ENCODE results near the gene BORCS5. TPM values are rescaled to one million over a fixed set of nuclear protein-coding genes. Genes with fewer than 3 reads are reported as not detected.

The BORCS5 gene
- total and polyA plus RNA-seq, 8 donors: 7.7 to 13.5 (median 9.1) TPM

DNA sequence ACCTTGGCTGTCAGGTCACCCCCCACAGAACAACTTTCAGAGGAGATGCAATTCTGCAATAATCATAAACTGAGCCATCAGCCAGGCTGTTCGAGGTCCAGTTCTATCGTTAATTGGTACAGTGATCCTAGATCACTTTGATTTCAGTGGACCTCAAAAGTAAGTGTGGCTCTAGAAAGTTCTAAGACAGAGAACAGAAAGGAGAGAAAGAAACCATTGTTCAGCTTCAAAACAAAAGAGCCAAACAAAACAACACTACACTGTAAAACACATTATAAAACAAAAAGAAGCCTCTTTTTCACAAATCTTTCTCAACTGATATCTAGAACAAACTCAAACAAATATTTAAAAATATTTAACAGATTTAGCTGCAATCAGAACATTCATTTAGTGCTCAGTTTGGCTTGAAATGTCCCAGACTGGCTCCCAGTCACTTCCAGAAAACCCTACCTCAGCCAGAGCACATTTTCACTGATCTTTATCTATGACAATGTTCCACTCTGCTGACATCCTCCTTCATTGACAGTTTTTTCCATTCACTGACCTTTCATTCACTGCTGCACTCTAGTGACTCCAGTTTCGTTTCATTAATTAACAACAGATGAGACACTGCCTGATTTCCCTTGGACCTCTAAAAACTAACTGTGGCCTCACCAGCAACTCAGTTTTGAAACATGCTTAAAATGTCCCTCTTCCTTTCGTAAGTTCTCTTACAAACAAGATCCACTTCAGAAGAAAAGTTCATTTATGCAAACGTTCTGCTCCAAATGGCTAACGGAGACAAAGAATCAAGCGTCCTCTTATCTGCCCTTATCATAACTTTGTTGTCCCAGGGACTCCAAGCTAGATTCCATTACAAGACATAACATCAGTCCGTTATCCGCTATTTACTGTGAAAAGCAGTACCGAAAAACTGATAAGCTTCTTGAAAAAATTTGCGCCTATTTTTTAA lies 148.9 kb downstream of the BORCS5 start:
- peak; percentile 66 for ATAC-seq
- intact Hi-C loops (cut with DNase I): no loop called here
- peak in 2 of 4 donors; percentile 25 to 37 for DNase-seq
- Histone ChIP-seq H3K27ac (peak overlapping the region; percentile 68 to 78), H3K4me1 (peaks cover 19 to 44% of the 10 kb centered on the region in 2 donors), H3K9me3 (no peaks in the 10 kb centered on the region), H3K27me3 (no peaks in the 10 kb centered on the region), H3K4me3 (no peak overlapping the region), H3K36me3 (no peaks in the 10 kb centered on the region)
- no peak for TF ChIP-seq CTCF (IDR thresholded peaks at IDR 0.05)

- H3K4me1 ChIP-seq: peaks cover 19 to 44% of the 10 kb centered on the region in 2 donors
- no peaks in the 10 kb centered on the region for H3K36me3 ChIP-seq
- peak; percentile 59 for ATAC-seq
- peak in 3 of 4 donors; percentile 36 to 62 (median 37) for DNase-seq
- no peaks in the 10 kb centered on the region for H3K9me3 ChIP-seq
- H3K4me3 ChIP-seq: no peak overlapping the region
- intact Hi-C loops (cut with DNase I): no loop called here
- no peak for TF ChIP-seq CTCF (IDR thresholded peaks at IDR 0.05)
- H3K27ac ChIP-seq: peak overlapping the region; percentile 68 to 78
- H3K27me3 ChIP-seq: no peaks in the 10 kb centered on the region
Measured at GRCh38 chr12:12506496-12506890, 149.6 kb downstream of the BORCS5 start.

GRCh38 chr12:12507121-12507520 lies 150.2 kb downstream of the BORCS5 start:
- Histone ChIP-seq H3K4me3 (no peak overlapping the region), H3K9me3 (no peaks in the 10 kb centered on the region), H3K27ac (peak overlapping the region; percentile 68 to 78), H3K27me3 (no peaks in the 10 kb centered on the region), H3K36me3 (no peaks in the 10 kb centered on the region), H3K4me1 (peaks cover 19 to 44% of the 10 kb centered on the region in 2 donors)
- no peak for DNase-seq
- TF ChIP-seq CTCF (IDR thresholded peaks at IDR 0.05): no peak
- no peak for ATAC-seq
- intact Hi-C loops (cut with DNase I): no loop called here

DNA sequence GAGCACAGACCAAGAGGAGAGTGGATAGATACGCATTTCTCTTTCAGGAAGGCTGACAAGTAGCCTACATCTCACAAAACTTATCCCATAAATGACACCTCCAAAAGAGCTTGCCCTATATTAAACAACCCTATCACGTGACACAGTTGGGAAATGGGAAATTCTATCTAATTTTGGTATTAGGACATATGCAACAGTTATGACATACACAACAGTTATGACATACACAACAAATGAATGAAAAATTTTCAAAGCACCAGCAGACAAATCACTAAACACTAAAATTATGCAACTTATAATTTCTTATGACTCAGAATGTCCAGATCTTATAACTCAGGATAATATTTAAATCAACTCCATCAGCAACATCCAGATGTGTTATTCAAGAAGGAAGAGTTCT lies 151.7 kb downstream of the BORCS5 start:
- ATAC-seq (no peak), DNase-seq (no peak)
- no peaks in the 10 kb centered on the region for H3K36me3 ChIP-seq
- no peaks in the 10 kb centered on the region for H3K9me3 ChIP-seq
- intact Hi-C loops (cut with DNase I): no loop called here
- H3K27me3 ChIP-seq: no peaks in the 10 kb centered on the region
- H3K27ac ChIP-seq: peak overlapping the region in 1 of 2 donors; percentile 11
- H3K4me3 ChIP-seq: no peak overlapping the region
- no peak for TF ChIP-seq CTCF (IDR thresholded peaks at IDR 0.05)
- peaks cover 19 to 39% of the 10 kb centered on the region in 2 donors for H3K4me1 ChIP-seq

DNA sequence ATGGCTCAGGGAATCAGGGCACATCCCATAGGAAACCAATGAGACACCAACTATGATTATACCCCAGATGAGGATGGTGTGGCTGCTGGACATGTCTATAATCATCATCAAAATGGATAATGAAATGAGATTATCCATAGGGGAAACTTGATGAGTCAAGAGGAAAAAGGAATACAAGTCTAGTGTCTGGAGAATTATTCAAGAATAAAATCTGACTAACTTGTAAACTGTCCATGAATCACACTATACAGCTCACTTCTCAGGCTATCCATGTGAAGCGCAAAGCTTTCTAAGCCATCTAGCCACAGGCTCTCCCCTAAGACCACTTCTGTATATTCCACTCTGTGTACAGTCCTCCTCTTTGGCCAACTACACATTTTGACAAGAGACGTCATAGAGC lies 153.3 kb downstream of the BORCS5 start:
- peaks cover 19 to 39% of the 10 kb centered on the region in 2 donors for H3K4me1 ChIP-seq
- H3K36me3 ChIP-seq: no peaks in the 10 kb centered on the region
- intact Hi-C loops (cut with DNase I): no loop called here
- no peaks in the 10 kb centered on the region for H3K27me3 ChIP-seq
- H3K9me3 ChIP-seq: no peaks in the 10 kb centered on the region
- TF ChIP-seq CTCF (IDR thresholded peaks at IDR 0.05): no peak
- H3K4me3 ChIP-seq: no peak overlapping the region
- ATAC-seq (no peak), DNase-seq (no peak)
- H3K27ac ChIP-seq: peak overlapping the region in 1 of 2 donors; percentile 11
